Right lobe of liver (tissue), 6 donors: ENCODE data around the gene STK24. TPM values are rescaled to one million over a fixed set of nuclear protein-coding genes. Genes with fewer than 3 reads are reported as not detected.

Source experiments
- ATAC-seq, 4 donors: fragments of 200-7000 bp; cut with Tn5 transposase; one replicate each; pipeline ENCODE4 v1.9.1; 2020; ENCODE audit warnings: mild to moderate bottlenecking in 4 of 4, moderate library complexity in 4 of 4
- DNase-seq, 3 donors: peaks; one replicate each; pipeline ENCODE4 v3.0.0-alpha.2; 2020
- H3K27ac ChIP-seq, 3 donors: fragments of 200-600 bp; one replicate each; pipeline ENCODE4 v1.8.0; 2022
- H3K27me3 ChIP-seq, 2 donors: fragments of 200-600 bp; one replicate each; pipeline ENCODE4 v1.8.0; 2022
- H3K36me3 ChIP-seq, 4 donors: fragments of 200-600 bp; sonication (generic) in 1 of 4; one replicate each; pipeline versions ENCODE4 v1.5.1 to v1.8.0; 2017 to 2022; ENCODE audit warnings: control low read depth in 1 of 4
- H3K4me1 ChIP-seq, 4 donors: fragments of 200-600 bp; sonication (generic) in 1 of 4; one replicate each; pipeline versions ENCODE4 v1.5.1 to v1.8.0; 2017 to 2022; ENCODE audit warnings: control low read depth in 1 of 4
- H3K4me3 ChIP-seq, 3 donors: fragments of 200-600 bp; one replicate each; pipeline ENCODE4 v1.8.0; 2022
- H3K9me3 ChIP-seq, 4 donors: fragments of 200-600 bp; sonication (generic) in 1 of 4; one replicate each; pipeline versions ENCODE4 v1.5.1 to v1.8.0; 2017 to 2022; ENCODE audit warnings: control low read depth in 1 of 4
- POLR2A ChIP-seq: fragments of 450-650 bp; IDR thresholded peaks from one replicate; pipeline ENCODE4 v1.6.1; 2017; ENCODE audit warnings: antibody characterized with exemption, mild to moderate bottlenecking
- WGBS: methylation state at CpG from one replicate; pipeline ENCODE4 v1.1.6; 2018; ENCODE audit warnings: low coverage, low lambda C conversion rate; ENCODE audit not compliant: insufficient coverage; ENCODE audit errors: missing lambda C conversion rate; 5-methylcytosine and 5-hydroxymethylcytosine counted together
- intact Hi-C, 2 donors: fragments of 100-400 bp; cut with DNase I; formaldehyde crosslinking; loops; one replicate each; pipeline versions ENCODE4 v1.11.2 to v1.14.1; 2022
- total RNA-seq, 6 experiments: library from RNA; depleted of rRNA in 2 of 6; stranded (reverse); fragments of >200 nt in 2 of 6; fragmentation: NEBNext Ultra II Directional in 3 of 6; extraction: Animal tissue kit (Norgen Biotek cat#: 25700) in 3 of 6; gene quantifications; one replicate each; pipeline versions ENCODE4 v1.1.0 to v1.2.4, GENCODE V29; 2016 to 2023
- TF ChIP-seq, protein P1 (sequence below), 4 donors: fragments of 200-600 bp in 3 of 4; fragments of 450-650 bp in 1 of 4; IDR thresholded peaks; one replicate each; pipeline versions ENCODE4 v1.5.1 to v1.8.0; 2016 to 2022; ENCODE audit warnings: antibody characterized with exemption in 4 of 4, mild to moderate bottlenecking in 2 of 4
- donor health status: DM: no; HTN: yes; CAD: no.
- donor health status: DM: no; HTN: no; CAD: no.
- donor health status: DM: no; HTN: no; CAD: no.
- donor health status: DM: no; HTN: yes; CAD: no.
- donor health status: DM: no; HTN: yes; CAD: no.

Gene STK24
- total RNA-seq, 6 experiments from 2014 or later = 14.8 to 40.8 (median 28.6) TPM

DNA sequence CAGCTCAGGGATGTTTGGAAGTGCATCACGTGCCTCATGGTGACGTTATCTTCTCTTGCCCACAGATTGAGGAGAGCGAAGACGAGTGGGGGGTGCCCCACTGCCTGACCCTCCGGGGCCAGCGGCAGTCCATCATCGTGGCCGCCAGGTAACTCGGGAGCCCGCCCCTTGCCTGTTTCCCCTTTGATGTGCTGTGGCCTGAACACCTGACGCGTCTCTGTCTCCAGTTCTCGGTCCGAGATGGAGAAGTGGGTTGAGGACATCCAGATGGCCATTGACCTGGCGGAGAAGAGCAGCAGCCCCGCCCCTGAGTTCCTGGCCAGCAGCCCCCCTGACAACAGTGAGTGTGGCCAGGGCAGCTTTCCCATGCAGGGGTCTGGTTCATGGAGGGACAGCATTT, 137.0 kb downstream of the STK24 start:
- H3K27ac ChIP-seq = no peak overlapping the region
- intact Hi-C loops = loop anchor here (10.0 kb wide), 2 partner anchors 215 to 405 kb away; no protein-coding TSS in a partner anchor
- ATAC-seq (no peak), DNase-seq (no peak)
- H3K36me3 ChIP-seq = peaks cover 0 to 32% (median 12%) of the 10 kb centered on the region in 4 donors
- no CpG with 5 or more reads among the region's 16 CpGs for WGBS
- H3K4me1 ChIP-seq = no peaks in the 10 kb centered on the region
- H3K27me3 ChIP-seq = no peaks in the 10 kb centered on the region
- H3K9me3 ChIP-seq = no peaks in the 10 kb centered on the region
- H3K4me3 ChIP-seq = no peak overlapping the region
- TF ChIP-seq, protein P1, sequence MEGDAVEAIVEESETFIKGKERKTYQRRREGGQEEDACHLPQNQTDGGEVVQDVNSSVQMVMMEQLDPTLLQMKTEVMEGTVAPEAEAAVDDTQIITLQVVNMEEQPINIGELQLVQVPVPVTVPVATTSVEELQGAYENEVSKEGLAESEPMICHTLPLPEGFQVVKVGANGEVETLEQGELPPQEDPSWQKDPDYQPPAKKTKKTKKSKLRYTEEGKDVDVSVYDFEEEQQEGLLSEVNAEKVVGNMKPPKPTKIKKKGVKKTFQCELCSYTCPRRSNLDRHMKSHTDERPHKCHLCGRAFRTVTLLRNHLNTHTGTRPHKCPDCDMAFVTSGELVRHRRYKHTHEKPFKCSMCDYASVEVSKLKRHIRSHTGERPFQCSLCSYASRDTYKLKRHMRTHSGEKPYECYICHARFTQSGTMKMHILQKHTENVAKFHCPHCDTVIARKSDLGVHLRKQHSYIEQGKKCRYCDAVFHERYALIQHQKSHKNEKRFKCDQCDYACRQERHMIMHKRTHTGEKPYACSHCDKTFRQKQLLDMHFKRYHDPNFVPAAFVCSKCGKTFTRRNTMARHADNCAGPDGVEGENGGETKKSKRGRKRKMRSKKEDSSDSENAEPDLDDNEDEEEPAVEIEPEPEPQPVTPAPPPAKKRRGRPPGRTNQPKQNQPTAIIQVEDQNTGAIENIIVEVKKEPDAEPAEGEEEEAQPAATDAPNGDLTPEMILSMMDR (IDR thresholded peaks at IDR 0.05) = no peak
- TF ChIP-seq POLR2A = no peak

- Histone ChIP-seq H3K27ac (no peak overlapping the region), H3K9me3 (no peaks in the 10 kb centered on the region), H3K27me3 (no peaks in the 10 kb centered on the region), H3K4me3 (no peak overlapping the region), H3K4me1 (no peaks in the 10 kb centered on the region), H3K36me3 (peaks cover 0 to 32% (median 12%) of the 10 kb centered on the region in 4 donors)
- TF ChIP-seq, protein P1 (IDR thresholded peaks at IDR 0.05) = no peak
- TF ChIP-seq POLR2A = no peak
- intact Hi-C loops = no loop called here
- DNase-seq (no peak), ATAC-seq (no peak)
- 87% methylated on average over 8 of the region's 32 CpGs for WGBS
Measured at GRCh38 chr13:98439126-98439828, 137.6 kb downstream of the STK24 start.

DNA sequence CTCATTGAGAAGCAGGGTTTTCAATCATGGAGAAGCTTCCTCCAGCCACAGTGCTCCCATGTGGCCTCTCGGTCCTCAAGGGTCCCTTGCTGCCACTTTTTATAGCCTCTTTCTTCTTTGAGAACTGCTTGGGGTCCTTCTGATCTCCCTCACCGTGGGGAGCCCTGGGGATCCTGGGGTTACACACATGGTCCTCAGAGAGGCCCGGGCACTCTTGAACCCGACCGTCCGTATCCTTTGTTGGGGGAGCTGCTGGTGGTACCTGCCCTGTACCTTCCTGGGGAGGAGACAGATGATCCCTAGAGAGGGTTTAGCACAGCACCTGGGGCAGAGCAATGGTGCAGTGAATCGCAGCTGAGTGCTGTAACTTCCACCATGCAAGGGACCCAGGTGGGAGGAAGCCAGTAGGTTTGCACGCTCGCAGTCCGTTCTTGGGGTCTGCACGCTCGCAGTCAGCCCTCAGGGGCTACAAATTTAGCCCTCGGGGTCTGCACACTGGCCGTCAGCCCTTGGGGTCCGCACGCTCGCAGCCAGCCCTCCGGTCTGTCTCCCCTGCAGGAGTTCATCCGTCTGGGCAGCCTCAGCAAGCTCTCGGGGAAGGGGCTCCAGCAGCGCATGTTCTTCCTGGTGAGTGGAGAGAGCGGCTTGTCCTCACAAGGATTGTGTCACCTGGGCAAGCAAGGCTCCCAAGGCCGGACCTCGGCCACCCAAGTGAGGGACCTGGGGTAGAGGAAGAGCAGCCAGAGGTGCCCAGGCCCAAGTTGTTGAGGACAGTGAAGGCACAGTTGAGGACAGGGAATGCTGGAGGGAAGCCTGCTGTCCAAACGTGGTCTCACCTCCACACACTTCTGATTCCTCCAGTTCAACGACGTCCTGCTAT, 138.4 kb downstream of the STK24 start:
- DNase-seq (no peak), ATAC-seq (no peak)
- no peaks in the 10 kb centered on the region for H3K9me3 ChIP-seq
- H3K36me3 ChIP-seq = peaks cover 0 to 32% (median 12%) of the 10 kb centered on the region in 4 donors
- H3K27me3 ChIP-seq = no peaks in the 10 kb centered on the region
- H3K4me3 ChIP-seq = no peak overlapping the region
- no peak overlapping the region for H3K27ac ChIP-seq
- TF ChIP-seq, protein P1 (IDR thresholded peaks at IDR 0.05) = no peak
- no peak for TF ChIP-seq POLR2A
- WGBS = 70% methylated on average over 3 of the region's 27 CpGs
- no peaks in the 10 kb centered on the region for H3K4me1 ChIP-seq
- intact Hi-C loops = no loop called here

GRCh38 chr13:98436233-98436910, 140.5 kb downstream of the STK24 start:
- Histone ChIP-seq H3K4me3 (no peak overlapping the region), H3K36me3 (peaks cover 0 to 29% (median 12%) of the 10 kb centered on the region in 4 donors), H3K4me1 (no peaks in the 10 kb centered on the region), H3K27ac (no peak overlapping the region), H3K9me3 (no peaks in the 10 kb centered on the region), H3K27me3 (no peaks in the 10 kb centered on the region)
- intact Hi-C loops = no loop called here
- 70% methylated on average over 10 of the region's 12 CpGs for WGBS
- no peak for DNase-seq
- TF ChIP-seq, protein P1 (IDR thresholded peaks at IDR 0.05) = no peak
- no peak for TF ChIP-seq POLR2A
- no peak for ATAC-seq
